ENCODE results near the gene FBLN2.

Gene FBLN2

DNA sequence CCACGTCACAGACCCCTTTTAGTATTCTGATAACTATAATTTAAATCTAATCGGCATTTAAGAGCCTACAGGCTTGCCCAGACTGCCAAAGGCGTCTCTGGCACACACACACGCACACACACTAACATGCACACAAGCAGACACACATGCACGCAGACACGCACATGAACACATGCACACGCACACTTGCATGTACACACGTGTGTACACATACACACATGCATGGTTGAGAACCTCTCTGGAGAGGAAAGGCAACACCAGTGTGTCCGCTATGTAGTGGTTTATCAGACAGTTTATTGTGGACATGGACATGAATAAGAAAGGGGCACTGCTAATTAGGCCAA is 102.1 kb downstream of the FBLN2 start:
- H3K36me3 ChIP-seq (ENCODE audit: control insufficient read depth, insufficient read depth, low read length, severe bottlenecking) = no peaks in the 10 kb centered on the region
- H3K27me3 ChIP-seq (replicated peaks; ENCODE audit: control insufficient read depth, insufficient read depth, low read length) = no peaks in the 10 kb centered on the region
- no peak overlapping the region for H3K9ac ChIP-seq (ENCODE audit: low read length)
- H3K9me3 ChIP-seq (ENCODE audit: control insufficient read depth, low read length) = no peaks in the 10 kb centered on the region
- no peak for DNase-seq (ENCODE audit: low read depth)
- H3K4me3 ChIP-seq (ENCODE audit: low read length) = no peak overlapping the region
- H3K4me1 ChIP-seq (ENCODE audit: control insufficient read depth, insufficient read depth, low read length) = peaks cover 21% of the 10 kb centered on the region

GRCh38 chr3:13651775-13652428 is 103.0 kb downstream of the FBLN2 start:
- Histone ChIP-seq H3K9me3 (ENCODE audit: control insufficient read depth, low read length) (no peaks in the 10 kb centered on the region), H3K27me3 (replicated peaks; ENCODE audit: control insufficient read depth, insufficient read depth, low read length) (peaks cover 8% of the 10 kb centered on the region), H3K9ac (ENCODE audit: low read length) (no peak overlapping the region), H3K36me3 (ENCODE audit: control insufficient read depth, insufficient read depth, low read length, severe bottlenecking) (no peaks in the 10 kb centered on the region), H3K4me1 (ENCODE audit: control insufficient read depth, insufficient read depth, low read length) (peaks cover 21% of the 10 kb centered on the region), H3K4me3 (ENCODE audit: low read length) (no peak overlapping the region)
- DNase-seq (ENCODE audit: low read depth) = no peak

DNA sequence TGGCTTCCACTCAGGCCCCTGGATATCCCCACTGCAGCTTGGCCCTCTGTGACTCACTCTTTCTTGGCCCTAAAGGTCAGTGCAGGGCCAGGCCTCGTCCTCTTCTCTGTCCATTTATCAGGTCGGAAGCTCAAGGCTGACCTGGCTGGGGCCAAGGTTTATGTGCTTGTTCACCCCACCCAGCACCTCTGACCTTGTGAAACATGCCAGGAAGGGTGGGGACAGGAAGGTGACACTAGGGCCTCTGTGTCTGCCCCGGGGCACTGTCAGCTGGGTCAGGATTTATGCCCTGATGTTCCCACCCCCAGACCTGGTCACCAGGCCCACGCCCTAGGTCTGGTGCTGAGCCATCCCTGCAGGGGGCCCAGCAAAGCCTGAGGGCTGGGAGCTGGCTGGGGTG is 103.8 kb downstream of the FBLN2 start:
- Histone ChIP-seq H3K4me1 (ENCODE audit: control insufficient read depth, insufficient read depth, low read length) (peaks cover 15% of the 10 kb centered on the region), H3K9ac (ENCODE audit: low read length) (no peak overlapping the region), H3K9me3 (ENCODE audit: control insufficient read depth, low read length) (no peaks in the 10 kb centered on the region), H3K36me3 (ENCODE audit: control insufficient read depth, insufficient read depth, low read length, severe bottlenecking) (no peaks in the 10 kb centered on the region), H3K4me3 (ENCODE audit: low read length) (no peak overlapping the region), H3K27me3 (replicated peaks; ENCODE audit: control insufficient read depth, insufficient read depth, low read length) (peaks cover 16% of the 10 kb centered on the region)
- no peak for DNase-seq (ENCODE audit: low read depth)

DNA sequence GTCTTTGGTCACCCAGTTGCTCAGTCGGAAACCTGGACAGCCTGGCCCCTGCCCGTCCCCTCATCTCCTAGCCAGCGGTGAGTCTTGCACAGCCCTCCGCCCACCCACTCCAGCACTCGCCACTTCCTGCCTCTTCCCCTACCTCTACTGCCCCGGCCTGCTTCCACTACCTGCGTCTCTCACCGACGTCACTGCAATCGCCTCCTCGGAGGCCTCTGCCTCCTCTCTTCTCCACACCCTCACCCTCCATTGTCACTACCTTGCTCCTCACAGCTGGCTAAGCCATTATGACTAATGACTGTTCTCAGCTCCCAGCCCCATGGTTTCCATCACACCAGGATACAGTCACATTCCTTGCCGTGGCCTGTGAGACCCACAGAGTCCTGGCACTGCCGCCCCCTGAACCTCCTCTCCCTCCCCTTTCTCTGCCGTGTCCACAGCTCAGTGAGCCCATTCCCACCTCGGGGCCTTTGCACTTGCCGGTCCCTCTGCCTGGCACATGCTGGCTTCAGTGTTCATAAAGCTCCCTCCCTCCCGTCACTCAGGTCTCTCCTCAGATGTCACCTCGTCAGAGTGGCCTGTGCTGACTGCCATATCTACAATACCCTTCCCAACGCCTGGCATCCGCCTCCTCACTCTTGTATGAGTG is 104.8 kb downstream of the FBLN2 start:
- no peak for DNase-seq (ENCODE audit: low read depth)
- Histone ChIP-seq H3K36me3 (ENCODE audit: control insufficient read depth, insufficient read depth, low read length, severe bottlenecking) (no peaks in the 10 kb centered on the region), H3K4me1 (ENCODE audit: control insufficient read depth, insufficient read depth, low read length) (peaks cover 7% of the 10 kb centered on the region), H3K9me3 (ENCODE audit: control insufficient read depth, low read length) (no peaks in the 10 kb centered on the region), H3K4me3 (ENCODE audit: low read length) (no peak overlapping the region), H3K9ac (ENCODE audit: low read length) (no peak overlapping the region), H3K27me3 (replicated peaks; ENCODE audit: control insufficient read depth, insufficient read depth, low read length) (peaks cover 24% of the 10 kb centered on the region)

DNA sequence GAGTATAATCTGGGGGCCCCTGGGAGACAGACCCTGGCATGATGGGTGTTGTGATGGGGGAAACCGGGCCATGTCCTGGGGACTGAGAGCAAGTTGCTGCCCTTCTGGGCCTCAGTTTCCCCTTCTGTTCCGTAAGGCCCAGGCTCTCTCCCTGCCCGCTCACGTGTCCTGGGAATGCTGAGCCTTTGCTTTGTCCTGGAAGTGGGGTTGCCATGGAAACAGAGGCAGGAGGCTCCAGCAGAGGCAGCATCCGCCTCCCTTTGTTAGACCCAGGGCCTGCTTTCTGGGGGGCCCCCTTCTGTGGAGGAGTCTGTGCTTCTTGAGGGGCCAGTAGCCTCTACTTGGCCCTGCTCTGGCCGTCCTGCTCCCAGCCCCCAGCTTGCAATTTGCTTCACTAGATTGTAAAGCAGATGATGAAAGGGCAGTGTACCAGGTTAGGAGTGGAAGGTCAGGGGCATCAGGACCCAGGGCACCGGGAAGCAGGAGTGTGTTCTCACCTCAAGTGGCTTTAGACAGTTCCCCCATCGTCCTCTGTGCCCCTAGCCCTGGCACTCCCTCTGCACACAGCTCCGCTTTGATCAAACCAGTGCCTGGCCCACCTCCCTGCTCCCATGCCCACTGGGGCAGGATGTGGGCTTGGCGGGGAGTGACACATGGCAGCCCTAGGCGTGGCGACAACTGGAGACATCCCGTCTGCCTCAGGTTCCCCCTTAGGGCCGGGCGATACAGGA is 105.6 kb downstream of the FBLN2 start:
- Histone ChIP-seq H3K27me3 (replicated peaks; ENCODE audit: control insufficient read depth, insufficient read depth, low read length) (peaks cover 32% of the 10 kb centered on the region), H3K36me3 (ENCODE audit: control insufficient read depth, insufficient read depth, low read length, severe bottlenecking) (no peaks in the 10 kb centered on the region), H3K9ac (ENCODE audit: low read length) (no peak overlapping the region), H3K4me1 (ENCODE audit: control insufficient read depth, insufficient read depth, low read length) (peaks cover 7% of the 10 kb centered on the region), H3K9me3 (ENCODE audit: control insufficient read depth, low read length) (no peaks in the 10 kb centered on the region), H3K4me3 (ENCODE audit: low read length) (no peak overlapping the region)
- no peak for DNase-seq (ENCODE audit: low read depth)

GRCh38 chr3:13655061-13655913 is 106.4 kb downstream of the FBLN2 start:
- no peak overlapping the region for H3K4me3 ChIP-seq (ENCODE audit: low read length)

DNA sequence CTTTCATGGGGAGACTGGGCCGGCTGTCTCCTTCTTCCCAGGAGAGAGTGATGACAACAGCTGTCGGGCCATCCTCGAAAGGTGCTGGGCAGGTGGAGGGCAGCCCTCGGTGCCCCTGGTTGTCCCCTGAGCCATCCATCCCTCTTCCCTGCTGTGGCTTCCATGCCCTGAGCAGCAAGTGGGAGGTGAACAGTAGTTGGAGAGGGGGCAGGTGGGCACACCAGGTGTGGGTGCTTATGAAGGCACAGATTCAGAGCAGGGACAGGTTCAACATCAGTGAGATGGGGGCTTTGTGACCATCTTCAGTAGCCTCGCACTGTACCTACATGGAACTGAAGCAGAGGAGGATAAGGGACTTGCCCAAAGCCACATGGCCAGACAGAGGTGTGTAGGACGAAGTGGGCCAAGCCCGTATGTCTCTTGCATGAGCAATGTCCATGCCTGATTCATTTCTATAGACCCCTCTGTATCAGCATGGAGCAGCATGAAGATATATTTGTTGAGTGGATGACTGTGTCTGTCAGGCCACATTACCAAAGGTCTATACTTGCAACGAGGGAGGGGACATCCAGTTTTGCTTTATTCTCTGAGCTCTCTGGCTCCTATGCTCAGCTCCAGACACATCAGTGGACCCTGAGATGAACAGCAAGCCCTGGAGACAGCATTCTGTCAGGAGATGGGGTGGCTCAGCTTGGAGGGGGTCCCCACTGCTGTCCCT is 107.8 kb downstream of the FBLN2 start:
- peaks cover 40% of the 10 kb centered on the region for H3K27me3 ChIP-seq (replicated peaks; ENCODE audit: control insufficient read depth, insufficient read depth, low read length)

More at GRCh38 chr3:13655061-13655913, 106.4 kb downstream of the FBLN2 start:
- Histone ChIP-seq H3K36me3 (ENCODE audit: control insufficient read depth, insufficient read depth, low read length, severe bottlenecking) (no peaks in the 10 kb centered on the region), H3K4me1 (ENCODE audit: control insufficient read depth, insufficient read depth, low read length) (peaks cover 2% of the 10 kb centered on the region), H3K27me3 (replicated peaks; ENCODE audit: control insufficient read depth, insufficient read depth, low read length) (peaks cover 36% of the 10 kb centered on the region), H3K9ac (ENCODE audit: low read length) (peak overlapping the region; percentile 67), H3K9me3 (ENCODE audit: control insufficient read depth, low read length) (peaks cover 1% of the 10 kb centered on the region)
- peak; percentile 77 for DNase-seq (ENCODE audit: low read depth)

DNA sequence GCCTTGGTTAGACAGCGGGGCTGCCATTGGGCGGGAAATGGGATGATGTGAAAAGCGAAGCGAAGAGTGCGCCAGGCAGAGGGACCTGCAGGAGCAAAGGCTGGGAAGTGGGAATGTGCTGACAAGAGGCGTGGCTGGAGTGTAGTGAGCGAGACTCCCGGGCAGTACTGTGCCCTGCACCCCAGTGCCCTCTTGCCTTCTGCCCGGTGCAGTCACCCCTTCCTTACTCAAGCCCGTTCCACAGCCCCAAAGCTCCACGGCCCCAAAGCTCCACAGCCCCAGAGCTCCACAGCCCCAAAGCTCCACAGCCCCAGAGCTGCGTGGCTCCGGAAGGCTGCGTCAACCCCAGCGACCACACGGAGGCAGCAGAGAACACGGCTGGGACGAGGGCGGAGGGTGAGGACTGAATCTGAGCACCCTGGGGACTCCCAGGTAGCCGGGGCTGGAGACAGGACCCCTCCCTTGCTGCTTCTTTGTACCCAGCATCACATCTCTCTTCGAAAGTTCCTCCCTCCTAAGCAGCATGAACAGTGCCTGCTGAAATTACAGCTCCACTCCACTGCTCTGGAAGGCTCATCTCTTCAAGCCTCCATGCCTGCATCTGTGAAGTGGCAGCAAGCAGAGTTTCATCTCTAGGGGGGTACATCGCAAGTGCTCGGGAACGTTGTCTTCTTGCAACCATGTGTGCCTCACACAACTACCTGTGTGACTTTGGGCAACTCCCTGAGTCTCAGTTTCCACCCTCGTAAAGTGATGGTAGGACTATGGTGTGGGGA is 108.9 kb downstream of the FBLN2 start:
- Histone ChIP-seq H3K4me1 (ENCODE audit: control insufficient read depth, insufficient read depth, low read length) (no peaks in the 10 kb centered on the region), H3K4me3 (ENCODE audit: low read length) (no peak overlapping the region), H3K9ac (ENCODE audit: low read length) (no peak overlapping the region), H3K9me3 (ENCODE audit: control insufficient read depth, low read length) (peaks cover 5% of the 10 kb centered on the region), H3K36me3 (ENCODE audit: control insufficient read depth, insufficient read depth, low read length, severe bottlenecking) (no peaks in the 10 kb centered on the region), H3K27me3 (replicated peaks; ENCODE audit: control insufficient read depth, insufficient read depth, low read length) (peaks cover 40% of the 10 kb centered on the region)
- DNase-seq (ENCODE audit: low read depth) = peak; percentile 85

More for the DNA sequence above, 107.8 kb downstream of the FBLN2 start:
- Histone ChIP-seq H3K36me3 (ENCODE audit: control insufficient read depth, insufficient read depth, low read length, severe bottlenecking) (no peaks in the 10 kb centered on the region), H3K9ac (ENCODE audit: low read length) (no peak overlapping the region), H3K9me3 (ENCODE audit: control insufficient read depth, low read length) (peaks cover 5% of the 10 kb centered on the region), H3K4me3 (ENCODE audit: low read length) (no peak overlapping the region), H3K4me1 (ENCODE audit: control insufficient read depth, insufficient read depth, low read length) (no peaks in the 10 kb centered on the region)
- no peak for DNase-seq (ENCODE audit: low read depth)

DNA sequence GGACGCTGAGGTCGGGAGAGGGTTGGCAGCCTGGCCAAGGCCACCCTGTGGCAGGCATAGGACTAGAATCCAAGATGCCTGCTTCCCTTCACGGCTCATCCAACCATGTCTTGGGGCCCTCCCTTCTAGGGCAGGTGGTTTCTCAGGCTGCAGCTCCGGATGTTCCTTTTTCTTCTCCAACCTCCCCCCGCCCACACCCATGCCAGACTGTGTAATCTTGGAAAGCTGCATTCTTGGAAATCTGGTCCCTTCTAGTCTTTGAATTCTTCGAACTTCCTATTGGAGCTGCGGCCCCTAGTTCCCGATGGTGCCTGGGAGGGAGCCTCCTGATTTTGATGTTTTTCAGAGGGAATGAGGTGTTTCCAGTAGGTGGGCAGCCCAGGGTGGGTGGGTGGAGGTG is 109.8 kb downstream of the FBLN2 start:
- no peak for DNase-seq (ENCODE audit: low read depth)
- no peaks in the 10 kb centered on the region for H3K4me1 ChIP-seq (ENCODE audit: control insufficient read depth, insufficient read depth, low read length)
- H3K36me3 ChIP-seq (ENCODE audit: control insufficient read depth, insufficient read depth, low read length, severe bottlenecking) = no peaks in the 10 kb centered on the region
- peaks cover 5% of the 10 kb centered on the region for H3K9me3 ChIP-seq (ENCODE audit: control insufficient read depth, low read length)
- H3K4me3 ChIP-seq (ENCODE audit: low read length) = no peak overlapping the region
- no peak overlapping the region for H3K9ac ChIP-seq (ENCODE audit: low read length)
- peaks cover 43% of the 10 kb centered on the region for H3K27me3 ChIP-seq (replicated peaks; ENCODE audit: control insufficient read depth, insufficient read depth, low read length)

All from adipocyte (in vitro differentiated cells).